Stimulated activated CD4-positive, alpha-beta T cell treated with anti-CD3 and anti-CD28 coated beads, TNF-alpha, amount 100 ng/mL, for 24 hours (primary cell): ENCODE results near the gene EEF1A1.

Experiments
- DNase-seq, 3 experiments: peaks; one replicate each; pipeline ENCODE4 v3.0.0-alpha.2; 2020; ENCODE audit warnings: low read depth in 3 of 3

Gene EEF1A1

DNA sequence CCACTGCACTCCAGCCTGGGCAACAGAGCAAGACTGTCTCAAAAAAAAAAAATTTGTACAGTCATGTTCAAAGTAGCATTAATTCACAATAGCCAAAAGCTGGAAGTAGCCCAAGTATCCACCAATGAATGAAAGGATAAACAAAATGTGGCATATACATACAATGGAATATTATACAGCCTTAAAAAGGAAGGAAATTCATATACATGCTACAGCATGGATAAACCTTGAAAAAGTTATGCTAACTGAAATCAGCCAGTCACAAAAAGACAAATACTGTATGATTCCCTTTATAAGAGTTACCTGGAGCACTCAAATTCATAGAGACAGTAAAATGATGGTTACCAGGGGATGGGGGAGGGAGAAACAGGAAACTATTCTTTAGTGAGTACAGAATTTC, 15.7 kb downstream of the EEF1A1 start:
- DNase-seq = no peak

DNA sequence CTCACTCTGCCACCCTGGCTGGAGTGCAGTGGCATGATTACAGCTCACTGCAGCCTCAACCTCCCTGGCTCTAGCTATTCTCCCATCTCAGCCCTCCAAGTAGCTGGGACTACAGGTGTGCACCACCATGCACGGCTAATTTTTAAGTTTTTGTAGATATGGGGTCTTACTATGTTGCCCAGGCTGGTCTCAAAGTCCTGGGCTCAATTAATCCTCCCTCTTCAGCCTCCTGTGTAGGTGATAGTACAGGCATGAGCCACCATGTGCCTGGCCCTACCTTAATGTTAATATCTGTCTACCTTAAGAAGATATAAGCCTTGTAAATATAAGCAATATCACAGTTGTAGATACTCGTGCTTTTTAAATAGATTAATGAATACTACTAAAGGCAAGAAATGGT, 16.7 kb downstream of the EEF1A1 start:
- DNase-seq = no peak

DNA sequence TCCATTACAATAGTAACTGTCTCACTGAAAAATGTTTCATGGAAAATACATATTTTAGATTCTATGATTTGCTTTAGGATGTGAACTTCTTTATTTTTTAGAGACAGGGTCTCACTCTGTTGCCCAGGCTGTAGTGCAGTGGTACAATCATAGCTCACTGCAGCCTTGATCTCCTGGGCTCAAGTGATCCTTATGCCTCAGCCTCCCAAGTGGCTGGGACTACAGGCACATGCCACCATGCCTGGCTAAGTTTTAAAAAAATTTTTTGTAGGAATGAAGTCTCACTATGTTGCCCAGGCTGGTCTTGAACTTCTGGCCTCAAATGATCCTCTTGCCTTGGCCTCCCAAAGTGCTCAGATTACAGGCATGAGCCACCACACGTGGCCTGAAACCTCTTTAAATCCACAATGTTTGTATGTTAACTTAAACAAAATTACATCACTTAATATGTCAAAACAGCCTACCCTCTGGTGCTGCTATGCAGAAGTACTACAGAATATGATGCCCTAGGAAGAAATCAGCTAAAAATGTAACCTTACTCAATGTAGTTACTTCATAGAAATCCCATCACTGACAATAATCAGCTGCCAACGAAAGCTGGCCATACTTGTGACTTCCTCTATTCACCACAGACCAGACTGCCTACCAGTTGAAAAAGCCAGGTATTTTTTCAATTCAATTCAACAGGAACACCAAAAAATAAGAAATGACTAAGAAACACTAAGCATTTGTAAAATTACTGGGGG, 17.6 kb downstream of the EEF1A1 start:
- no peak for DNase-seq

DNA sequence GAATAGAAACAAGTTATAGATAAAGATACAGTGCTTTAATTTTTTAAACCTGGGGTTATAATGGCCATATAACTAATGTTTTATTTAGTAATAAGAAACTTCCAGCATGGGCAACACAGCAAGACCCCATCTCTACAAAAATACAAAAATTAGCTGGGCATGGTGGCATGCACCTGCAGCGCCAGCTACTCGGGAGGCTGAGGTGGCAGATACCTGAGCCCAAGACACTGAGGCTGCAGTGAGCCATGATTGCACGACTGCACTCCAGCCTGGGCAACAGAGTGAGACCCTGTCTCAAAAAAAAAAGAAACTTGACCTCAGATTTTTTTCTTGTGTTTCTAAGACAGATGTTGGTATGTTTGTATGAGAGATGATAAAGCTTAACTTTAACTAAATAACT, 22.9 kb downstream of the EEF1A1 start:
- no peak for DNase-seq

DNA sequence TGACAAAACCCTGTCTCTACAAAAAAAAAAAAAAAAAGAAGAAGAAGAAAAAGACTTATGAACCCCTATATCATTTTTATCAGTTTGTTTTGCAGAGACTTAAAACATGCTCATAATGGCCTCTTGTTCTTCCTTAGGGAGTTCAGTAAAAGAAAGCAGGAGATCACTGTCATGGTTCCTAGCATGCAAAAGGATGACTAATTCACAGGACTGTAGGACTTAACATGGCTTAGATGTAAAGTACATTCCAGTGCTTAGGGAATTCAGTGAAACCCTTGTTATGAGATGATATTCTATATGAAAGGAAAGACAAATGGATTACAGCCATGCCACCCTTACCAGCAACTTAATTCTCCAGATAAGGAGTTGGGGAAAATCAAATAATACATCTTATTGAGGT, 29.5 kb downstream of the EEF1A1 start:
- no peak for DNase-seq

DNA sequence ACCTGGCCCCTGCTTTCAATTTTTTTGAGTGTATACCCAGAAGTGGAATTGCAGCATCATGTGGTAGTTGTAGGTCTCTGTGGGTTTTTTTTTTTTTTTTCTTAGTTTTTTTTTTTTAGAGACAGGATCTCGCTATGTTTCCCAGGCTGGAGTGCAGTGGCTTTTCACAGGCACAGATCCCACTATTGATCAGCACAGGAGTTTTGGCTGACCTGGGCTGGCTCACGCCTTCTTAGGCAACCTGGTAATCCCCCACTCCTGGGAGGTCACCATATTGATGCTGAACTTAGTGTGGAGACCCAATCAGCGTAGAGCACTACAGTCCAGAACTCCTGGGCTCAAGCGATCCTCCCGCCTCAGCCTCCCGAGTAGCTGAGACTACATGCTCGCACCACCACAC, 33.4 kb downstream of the EEF1A1 start:
- DNase-seq = no peak

DNA sequence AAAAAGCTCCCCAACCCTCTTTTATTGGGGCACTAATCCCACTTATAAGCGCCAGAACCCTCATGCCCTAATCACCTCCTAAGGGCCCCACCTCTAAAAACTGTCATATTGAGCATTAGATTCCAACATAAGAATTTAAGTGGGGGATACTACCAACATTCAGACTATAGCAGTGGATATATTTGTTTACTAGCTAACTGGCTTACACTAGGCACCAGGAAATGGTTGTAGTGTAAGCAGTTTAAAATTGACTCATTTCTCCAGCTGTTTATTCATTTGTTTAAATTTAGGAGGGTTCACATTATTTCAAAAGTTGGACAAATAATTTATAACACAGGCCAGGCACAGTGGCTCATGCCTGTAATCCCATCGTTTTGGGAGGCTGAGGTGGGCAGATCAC, 36.4 kb downstream of the EEF1A1 start:
- no peak for DNase-seq

DNA sequence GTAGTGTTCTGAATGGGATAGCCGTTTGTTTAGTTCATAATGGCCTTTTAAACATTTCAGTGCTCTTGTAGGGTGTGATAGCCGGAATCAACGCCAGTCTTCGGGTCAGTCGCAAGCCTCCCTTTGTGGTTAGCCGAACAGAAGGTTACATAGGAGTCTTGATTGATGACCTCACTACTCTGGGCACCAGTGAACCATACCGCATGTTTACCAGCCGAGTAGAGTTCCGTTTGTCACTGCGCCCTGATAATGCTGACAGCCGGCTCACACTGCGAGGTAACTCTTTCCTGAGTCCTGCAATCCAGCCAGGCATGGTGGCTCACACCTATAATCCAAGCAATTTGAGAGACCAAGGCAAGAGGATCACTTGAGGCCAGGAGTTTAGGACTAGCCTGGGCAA, 38.9 kb downstream of the EEF1A1 start:
- no peak for DNase-seq

DNA sequence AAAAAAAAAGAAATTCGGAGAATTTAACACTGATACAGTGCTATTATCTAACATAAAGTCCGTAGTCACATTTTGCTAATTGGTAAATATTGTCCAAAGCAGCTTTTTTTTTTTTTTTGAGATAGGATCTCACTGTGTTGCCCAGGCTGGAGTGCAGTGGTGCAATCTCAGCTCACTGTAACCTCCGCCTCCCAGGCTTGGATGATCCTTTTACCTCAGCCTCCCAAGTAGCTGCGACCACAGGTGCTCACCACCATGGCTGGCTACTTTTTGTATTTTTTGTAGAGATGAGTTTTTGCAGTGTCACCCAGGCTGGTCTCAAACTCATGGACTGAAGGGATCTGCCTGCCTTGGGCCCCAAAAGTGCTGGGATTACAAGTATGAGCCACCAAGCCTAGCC, 43.4 kb downstream of the EEF1A1 start:
- DNase-seq = no peak

DNA sequence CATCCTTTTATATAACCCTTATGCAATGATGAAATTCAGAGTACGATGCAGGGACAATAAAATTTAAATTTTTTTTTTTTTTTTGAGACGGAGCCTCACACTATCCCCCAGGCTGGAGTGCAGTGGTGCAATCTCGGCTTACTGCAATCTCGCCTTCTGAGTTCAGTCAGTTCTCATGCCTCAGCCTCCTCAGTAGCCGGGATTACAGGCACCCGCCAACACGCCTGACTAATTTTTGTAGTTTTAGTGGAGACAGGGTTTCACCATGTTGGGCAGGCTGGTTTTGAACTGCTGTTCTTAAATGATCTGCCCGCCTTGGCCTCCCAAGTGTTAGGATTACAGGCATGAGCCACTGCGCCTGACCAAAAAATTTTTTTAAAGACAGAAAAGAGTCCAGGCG, 44.1 kb downstream of the EEF1A1 start:
- DNase-seq = no peak

DNA sequence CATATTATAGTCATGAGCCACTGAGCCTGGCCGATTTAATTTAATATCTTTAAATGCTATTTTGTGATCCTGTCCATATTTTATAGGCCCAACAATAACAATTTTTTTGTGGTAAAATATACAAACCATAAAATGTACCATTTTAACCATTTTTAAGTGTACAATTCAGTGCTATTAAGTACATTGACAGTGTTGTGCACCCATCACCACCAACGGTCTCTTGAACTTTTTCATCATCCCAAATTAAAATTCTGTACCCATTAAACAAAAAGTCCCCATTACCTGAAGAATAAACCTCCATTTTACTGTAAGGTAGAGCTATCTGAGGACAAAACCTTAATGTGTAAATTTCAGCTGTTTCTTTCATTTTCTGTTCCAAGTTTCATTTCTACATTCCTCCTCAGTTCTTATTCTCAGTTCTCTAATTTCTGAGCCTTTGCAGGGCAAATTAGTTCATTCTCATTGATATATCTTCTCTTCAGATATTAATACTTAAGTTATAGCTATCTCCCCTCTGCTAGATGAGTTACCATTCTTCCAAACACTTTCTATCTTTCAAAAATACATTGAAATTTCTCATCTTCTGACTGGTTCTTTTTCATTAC, 49.0 kb downstream of the EEF1A1 start:
- no peak for DNase-seq
